Prostate gland (tissue), 2 donors: ENCODE results near the gene RPL7A.

Experiments
- POLR2A ChIP-seq: fragments of 450-650 bp; IDR thresholded peaks from one replicate; pipeline ENCODE4 v1.6.1; 2016; ENCODE audit warnings: antibody characterized with exemption, mild to moderate bottlenecking
- POLR2AphosphoS5 ChIP-seq: sonication (generic); formaldehyde crosslinking; IDR thresholded peaks from one replicate; pipeline ENCODE4 v1.6.1; 2017; ENCODE audit warnings: antibody characterized with exemption
- TF ChIP-seq, protein P1 (sequence below), 4 experiments: fragments of 200-600 bp in 2 of 4; fragments of 450-650 bp in 2 of 4; sonication (generic) in 2 of 4; IDR thresholded peaks; 1 replicate in 3 of 4; 2 replicates in 1 of 4; pipeline ENCODE4 v1.5.1; 2016 to 2019; ENCODE audit warnings: antibody characterized with exemption in 4 of 4, mild to moderate bottlenecking in 2 of 4, moderate library complexity in 2 of 4

DNA sequence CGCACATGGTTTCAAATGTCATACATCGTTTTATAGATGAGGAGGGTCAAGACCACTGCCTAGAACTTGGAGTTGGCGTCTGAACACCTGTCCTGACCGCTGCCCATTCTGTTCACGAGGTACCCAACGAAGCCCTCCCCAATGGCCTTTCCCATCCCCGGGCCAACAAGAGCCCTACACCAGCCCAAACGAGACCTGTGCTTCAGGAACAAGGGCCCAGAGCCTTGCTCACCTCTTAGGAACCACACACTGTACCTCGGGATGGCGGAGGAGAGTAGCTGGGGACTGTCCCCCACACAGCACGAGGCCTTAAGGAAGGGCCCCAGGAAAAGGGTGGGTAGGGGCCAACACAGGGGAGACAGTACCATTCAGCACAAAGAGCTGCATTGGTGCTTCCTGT, 15.0 kb upstream of the RPL7A start:
- TF ChIP-seq, protein P1, sequence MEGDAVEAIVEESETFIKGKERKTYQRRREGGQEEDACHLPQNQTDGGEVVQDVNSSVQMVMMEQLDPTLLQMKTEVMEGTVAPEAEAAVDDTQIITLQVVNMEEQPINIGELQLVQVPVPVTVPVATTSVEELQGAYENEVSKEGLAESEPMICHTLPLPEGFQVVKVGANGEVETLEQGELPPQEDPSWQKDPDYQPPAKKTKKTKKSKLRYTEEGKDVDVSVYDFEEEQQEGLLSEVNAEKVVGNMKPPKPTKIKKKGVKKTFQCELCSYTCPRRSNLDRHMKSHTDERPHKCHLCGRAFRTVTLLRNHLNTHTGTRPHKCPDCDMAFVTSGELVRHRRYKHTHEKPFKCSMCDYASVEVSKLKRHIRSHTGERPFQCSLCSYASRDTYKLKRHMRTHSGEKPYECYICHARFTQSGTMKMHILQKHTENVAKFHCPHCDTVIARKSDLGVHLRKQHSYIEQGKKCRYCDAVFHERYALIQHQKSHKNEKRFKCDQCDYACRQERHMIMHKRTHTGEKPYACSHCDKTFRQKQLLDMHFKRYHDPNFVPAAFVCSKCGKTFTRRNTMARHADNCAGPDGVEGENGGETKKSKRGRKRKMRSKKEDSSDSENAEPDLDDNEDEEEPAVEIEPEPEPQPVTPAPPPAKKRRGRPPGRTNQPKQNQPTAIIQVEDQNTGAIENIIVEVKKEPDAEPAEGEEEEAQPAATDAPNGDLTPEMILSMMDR (IDR thresholded peaks at IDR 0.05) = no peak
- no peak for TF ChIP-seq POLR2A
- TF ChIP-seq POLR2AphosphoS5 = no peak
